Left cardiac atrium (tissue), 2 donors: Measurements from ENCODE around the gene TAF1B. TPM values are rescaled to one million over a fixed set of nuclear protein-coding genes. Genes with fewer than 3 reads are reported as not detected.

Experiments
- total RNA-seq, 2 donors: library from RNA; stranded (reverse); fragmentation: NEBNext Ultra II Directional; extraction: Animal tissue kit (Norgen Biotek cat#: 25700); gene quantifications; one replicate each; pipeline ENCODE4 v1.2.1, GENCODE V29; 2021
- donor health status: DM: no; HTN: yes; CAD: no; lungs with severe emphysema.
- donor health status: DM: yes; HTN: yes; CAD: no.

The TAF1B gene
- total RNA-seq, 2 donors from 2014 or later = 8.1 to 11.0 TPM

Other genes starting within 250 kb of the TAF1B start
- gene YWHAQ, start 212.5 kb upstream of the TAF1B start, total RNA-seq = 100 to 1,000 TPM; 118 to 207 TPM
- gene GRHL1, start 108.2 kb downstream of the TAF1B start, total RNA-seq = 1 to 10 TPM; 1.4 to 5.7 TPM
- 10 to 100 TPM; 21.7 to 32.0 TPM for gene KLF11, start 200.1 kb downstream of the TAF1B start, total RNA-seq
- gene CYS1, start 236.9 kb downstream of the TAF1B start, total RNA-seq = 1 to 10 TPM; 3.5 to 4.1 TPM